A549 (cell line): ENCODE data around the gene KLK10.

Experiments used
- CEBPB ChIP-seq, 2 experiments: fragments of >200 bp in 1 of 2; sonication (Bioruptor Twin) in 1 of 2; formaldehyde crosslinking in 1 of 2; IDR thresholded peaks; 2 replicates each; pipeline ENCODE4 v1.6.1; 2012 to 2016
- EP300 ChIP-seq, 2 experiments: fragments of >200 bp; sonication (Bioruptor Twin); formaldehyde crosslinking; IDR thresholded peaks; 2 replicates in 1 of 2; 3 replicates in 1 of 2; pipeline ENCODE4 v1.6.1; 2016 to 2017
- HDAC2 ChIP-seq: fragments of 200-600 bp; sonication (generic); IDR thresholded peaks from 2 replicates; pipeline ENCODE4 v1.6.1; 2016
- TFCP2L1 ChIP-seq: fragments of 250-450 bp; sonication (Bioruptor Pico); IDR thresholded peaks from 2 replicates; pipeline ENCODE4 v1.5.0; 2021; ENCODE audit warnings: mild to moderate bottlenecking
- TF ChIP-seq, protein P1 (sequence below): fragments of >200 bp; sonication (Bioruptor Twin); formaldehyde crosslinking; IDR thresholded peaks from 3 replicates; pipeline ENCODE4 v1.5.1; 2016

- TF ChIP-seq, protein P1, sequence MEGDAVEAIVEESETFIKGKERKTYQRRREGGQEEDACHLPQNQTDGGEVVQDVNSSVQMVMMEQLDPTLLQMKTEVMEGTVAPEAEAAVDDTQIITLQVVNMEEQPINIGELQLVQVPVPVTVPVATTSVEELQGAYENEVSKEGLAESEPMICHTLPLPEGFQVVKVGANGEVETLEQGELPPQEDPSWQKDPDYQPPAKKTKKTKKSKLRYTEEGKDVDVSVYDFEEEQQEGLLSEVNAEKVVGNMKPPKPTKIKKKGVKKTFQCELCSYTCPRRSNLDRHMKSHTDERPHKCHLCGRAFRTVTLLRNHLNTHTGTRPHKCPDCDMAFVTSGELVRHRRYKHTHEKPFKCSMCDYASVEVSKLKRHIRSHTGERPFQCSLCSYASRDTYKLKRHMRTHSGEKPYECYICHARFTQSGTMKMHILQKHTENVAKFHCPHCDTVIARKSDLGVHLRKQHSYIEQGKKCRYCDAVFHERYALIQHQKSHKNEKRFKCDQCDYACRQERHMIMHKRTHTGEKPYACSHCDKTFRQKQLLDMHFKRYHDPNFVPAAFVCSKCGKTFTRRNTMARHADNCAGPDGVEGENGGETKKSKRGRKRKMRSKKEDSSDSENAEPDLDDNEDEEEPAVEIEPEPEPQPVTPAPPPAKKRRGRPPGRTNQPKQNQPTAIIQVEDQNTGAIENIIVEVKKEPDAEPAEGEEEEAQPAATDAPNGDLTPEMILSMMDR: no peak
- TF ChIP-seq TFCP2L1 (CRISPR knock-in tag) (no peak), CEBPB (IDR thresholded peaks at IDR 0.05) (no peak), EP300 (IDR thresholded peaks at IDR 0.05) (no peak), HDAC2 (no peak)
Observed at GRCh38 chr19:51023946-51024345, 4.4 kb upstream of the KLK10 start.
